H9 (cell line): Measurements from ENCODE around the gene THEM5. TPM values are rescaled to one million over a fixed set of nuclear protein-coding genes. Genes with fewer than 3 reads are reported as not detected.

Experiments used
- DNase-seq: peaks from one replicate; pipeline ENCODE4 v3.0.0-alpha.2; 2017
- H2AFZ ChIP-seq: one replicate; pipeline ENCODE4 v1.6.1; 2013; ENCODE audit warnings: mild to moderate bottlenecking, low read length, control low read depth, moderate library complexity
- H2AK5ac ChIP-seq: 2 replicates; pipeline ENCODE4 v1.6.1; 2013; ENCODE audit warnings: low read length, control low read depth, mixed read lengths; ENCODE audit not compliant: insufficient read length
- H2BK120ac ChIP-seq: one replicate; pipeline ENCODE4 v1.6.1; 2013; ENCODE audit warnings: low read depth, mild to moderate bottlenecking, low read length, control low read depth, inconsistent platforms; ENCODE audit not compliant: poor library complexity, severe bottlenecking
- H2BK12ac ChIP-seq: 2 replicates; pipeline ENCODE4 v1.6.1; 2013; ENCODE audit warnings: low read length, control low read depth, mixed read lengths, low read depth; ENCODE audit not compliant: insufficient read length
- H2BK15ac ChIP-seq: 2 replicates; pipeline ENCODE4 v1.6.1; 2013; ENCODE audit warnings: low read depth, low read length, control low read depth
- H2BK20ac ChIP-seq: one replicate; pipeline ENCODE4 v1.6.1; 2013; ENCODE audit warnings: low read depth, mild to moderate bottlenecking, low read length, control low read depth, inconsistent platforms; ENCODE audit not compliant: poor library complexity, severe bottlenecking
- H2BK5ac ChIP-seq: 2 replicates; pipeline ENCODE4 v1.6.1; 2013; ENCODE audit warnings: low read length, control low read depth, mixed read lengths; ENCODE audit not compliant: insufficient read length
- H3K14ac ChIP-seq: 2 replicates; pipeline ENCODE4 v1.6.1; 2013; ENCODE audit warnings: low read length, control low read depth; ENCODE audit not compliant: insufficient read depth
- H3K18ac ChIP-seq: 2 replicates; pipeline ENCODE4 v1.6.1; 2013; ENCODE audit warnings: low read depth, mild to moderate bottlenecking, mixed read lengths, low read length, control low read depth; ENCODE audit not compliant: insufficient read length
- H3K23ac ChIP-seq: 2 replicates; pipeline ENCODE4 v1.6.1; 2013; ENCODE audit warnings: low read length, control low read depth, mixed read lengths, low read depth; ENCODE audit not compliant: insufficient read length
- H3K23me2 ChIP-seq: 2 replicates; pipeline ENCODE4 v1.6.1; 2013; ENCODE audit warnings: low read depth, mild to moderate bottlenecking, mixed read lengths, low read length, control low read depth; ENCODE audit not compliant: insufficient read length, poor library complexity, severe bottlenecking
- H3K27ac ChIP-seq: 2 replicates; pipeline ENCODE4 v1.5.1; 2013; ENCODE audit warnings: low read length, control low read depth, mixed read lengths, low read depth; ENCODE audit not compliant: insufficient read length
- H3K27me3 ChIP-seq: 2 replicates; pipeline ENCODE4 v1.6.1; 2013; ENCODE audit warnings: low read length, control low read depth, inconsistent platforms; ENCODE audit not compliant: insufficient read depth
- H3K4ac ChIP-seq: 2 replicates; pipeline ENCODE4 v1.6.1; 2013; ENCODE audit warnings: low read depth, mild to moderate bottlenecking, control low read depth, inconsistent platforms, low read length, moderate library complexity
- H3K4me1 ChIP-seq: 2 replicates; pipeline ENCODE4 v1.6.1; 2013; ENCODE audit warnings: low read length, control low read depth, inconsistent platforms; ENCODE audit not compliant: insufficient read depth
- H3K4me2 ChIP-seq: 2 replicates; pipeline ENCODE4 v1.6.1; 2013; ENCODE audit warnings: low read length, control low read depth, mixed read lengths; ENCODE audit not compliant: insufficient read length, insufficient read depth
- H3K56ac ChIP-seq: 2 replicates; pipeline ENCODE4 v1.6.1; 2013; ENCODE audit warnings: low read depth, mild to moderate bottlenecking, mixed read lengths, low read length, control low read depth; ENCODE audit not compliant: insufficient read length
- H3K79me1 ChIP-seq: 2 replicates; pipeline ENCODE4 v1.6.1; 2013; ENCODE audit warnings: low read depth, mild to moderate bottlenecking, moderate library complexity, low read length, control low read depth, inconsistent platforms; ENCODE audit not compliant: insufficient read depth, poor library complexity, severe bottlenecking
- H3K79me2 ChIP-seq: 2 replicates; pipeline ENCODE4 v1.6.1; 2013; ENCODE audit warnings: low read length, control low read depth, inconsistent platforms; ENCODE audit not compliant: insufficient read depth
- H3K9ac ChIP-seq: 2 replicates; pipeline ENCODE4 v1.6.1; 2013; ENCODE audit warnings: low read length, control low read depth, mixed read lengths; ENCODE audit not compliant: insufficient read length; ENCODE audit errors: extremely low read depth
- H3K9me3 ChIP-seq: one replicate; pipeline ENCODE4 v1.6.1; 2013; ENCODE audit warnings: low read depth, low read length, inconsistent platforms; ENCODE audit not compliant: control insufficient read depth
- H3T11ph ChIP-seq: one replicate; pipeline ENCODE4 v1.6.1; 2013; ENCODE audit warnings: mild to moderate bottlenecking, low read length, control low read depth, inconsistent platforms
- H4K20me1 ChIP-seq: one replicate; pipeline ENCODE4 v1.6.1; 2013; ENCODE audit not compliant: control insufficient read depth, insufficient read length, insufficient read depth
- H4K5ac ChIP-seq: 2 replicates; pipeline ENCODE4 v1.6.1; 2013; ENCODE audit warnings: low read depth, mild to moderate bottlenecking, mixed read lengths, low read length, control low read depth; ENCODE audit not compliant: insufficient read length
- H4K8ac ChIP-seq: replicated peaks from 2 replicates; pipeline ENCODE4 v1.6.1; 2013; ENCODE audit warnings: low read length, control low read depth, mixed read lengths, low read depth; ENCODE audit not compliant: insufficient read length
- H4K91ac ChIP-seq: 2 replicates; pipeline ENCODE4 v1.6.1; 2013; ENCODE audit warnings: low read depth, mild to moderate bottlenecking, moderate library complexity, mixed read lengths, low read length, control low read depth; ENCODE audit not compliant: insufficient read length
- H3K27ac Mint-ChIP-seq, 3 experiments: 2 replicates in 2 of 3; 3 replicates in 1 of 3; pipeline ENCODE4 v1.8.0; 2020 to 2021; ENCODE audit warnings: mixed read lengths in 3 of 3, mild to moderate bottlenecking in 1 of 3, moderate library complexity in 1 of 3
- H3K27me3 Mint-ChIP-seq: 2 replicates; pipeline ENCODE4 v1.8.0; 2021; ENCODE audit warnings: low read depth, mild to moderate bottlenecking, moderate library complexity, mixed read lengths
- H3K36me3 Mint-ChIP-seq, 3 experiments: 2 replicates in 2 of 3; 3 replicates in 1 of 3; pipeline ENCODE4 v1.8.0; 2020 to 2021; ENCODE audit warnings: low read depth in 3 of 3, mixed read lengths in 3 of 3; ENCODE audit not compliant: insufficient read depth in 1 of 3
- H3K4me1 Mint-ChIP-seq, 2 experiments: 2 replicates each; pipeline ENCODE4 v1.8.0; 2020; ENCODE audit warnings: mixed read lengths in 2 of 2
- H3K4me3 Mint-ChIP-seq, 2 experiments: 2 replicates in 1 of 2; 3 replicates in 1 of 2; pipeline ENCODE4 v1.8.0; 2020 to 2021; ENCODE audit warnings: mild to moderate bottlenecking in 2 of 2, mixed read lengths in 2 of 2, moderate library complexity in 1 of 2
- H3K9me3 Mint-ChIP-seq, 2 experiments: 2 replicates in 1 of 2; 3 replicates in 1 of 2; pipeline ENCODE4 v1.8.0; 2020; ENCODE audit warnings: mild to moderate bottlenecking in 2 of 2, mixed read lengths in 2 of 2, moderate library complexity in 1 of 2
- WGBS: extraction: QIAGEN DNeasy Blood & Tissue Kit; methylation state at CpG from one replicate; pipeline ENCODE4 v1.1.7; 2013; ENCODE audit warnings: missing lambda C conversion rate, low lambda C conversion rate, mixed read lengths; ENCODE audit not compliant: insufficient read length; ENCODE audit errors: extremely low coverage; 5-methylcytosine and 5-hydroxymethylcytosine counted together
- total RNA-seq: library from RNA; stranded (reverse); gene quantifications from 2 replicates; pipeline ENCODE4 v1.2.1, GENCODE V29; 2021
- TF ChIP-seq, protein P1 (sequence below): fragments of 200-600 bp; sonication (generic); conservative IDR thresholded peaks from 3 replicates; pipeline ENCODE4 v1.8.0; 2021; ENCODE audit warnings: antibody characterized with exemption, mild to moderate bottlenecking

THEM5 gene
- total RNA-seq, 1 experiment from 2014 or later: not detected

DNA sequence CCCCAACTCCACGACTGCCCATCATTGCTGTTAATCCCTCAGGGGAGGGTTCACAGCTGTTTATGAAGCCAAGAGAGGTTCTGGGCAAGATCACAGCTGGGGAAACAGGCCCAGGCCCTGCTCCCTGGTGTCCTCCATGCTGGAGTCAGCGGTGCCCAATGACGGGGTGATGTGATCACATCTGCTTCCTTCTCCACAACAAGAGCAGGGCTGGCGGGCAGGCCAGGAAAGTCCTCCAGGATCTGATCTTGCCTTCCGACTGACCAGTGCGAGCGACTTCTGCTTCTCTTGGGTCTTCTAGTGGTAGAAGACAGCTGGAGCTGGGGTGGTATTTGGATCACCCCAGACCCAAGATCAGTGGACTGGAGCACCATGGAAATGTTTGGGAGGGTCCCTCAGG, 47.3 kb downstream of the THEM5 start:
- H3K56ac ChIP-seq: no peak overlapping the region
- no peak overlapping the region for H2AFZ ChIP-seq
- H3K4me1 ChIP-seq: no peaks in the 10 kb centered on the region; the same call in 1 of the 2 replicates
- H3K79me1 ChIP-seq: no peaks in the 10 kb centered on the region
- no peak overlapping the region for H2BK12ac ChIP-seq
- no peak overlapping the region for H4K8ac ChIP-seq
- no peak overlapping the region for H2BK5ac ChIP-seq
- peaks cover 8% of the 10 kb centered on the region for H3K27me3 Mint-ChIP-seq
- no peak overlapping the region for H4K5ac ChIP-seq
- no peak overlapping the region for H3K4ac ChIP-seq
- no peak overlapping the region for H2AK5ac ChIP-seq
- H3K23ac ChIP-seq: no peak overlapping the region
- no peak overlapping the region for H2BK120ac ChIP-seq
- H3K9me3 Mint-ChIP-seq: no peaks in the 10 kb centered on the region
- no peaks in the 10 kb centered on the region for H3K23me2 ChIP-seq
- no peak overlapping the region for H3K27ac ChIP-seq
- H3K4me1 Mint-ChIP-seq: peaks cover 13 to 17% of the 10 kb centered on the region in 2 experiments
- H3K18ac ChIP-seq: no peak overlapping the region
- no peaks in the 10 kb centered on the region for H3K36me3 Mint-ChIP-seq
- no peak for DNase-seq
- no peak overlapping the region for H2BK20ac ChIP-seq
- no peak overlapping the region for H3K4me2 ChIP-seq
- no peak overlapping the region for H4K91ac ChIP-seq
- no peaks in the 10 kb centered on the region for H3K9me3 ChIP-seq
- no CpG with 5 or more reads among the region's 7 CpGs for WGBS
- H3K9ac ChIP-seq: no peak overlapping the region
- no peak overlapping the region for H3K4me3 Mint-ChIP-seq
- no peak overlapping the region for H2BK15ac ChIP-seq
- 0 out of 2 replicates have a peak, but pooled peaks cover 2% of the 10 kb centered on the region for H3K27me3 ChIP-seq
- TF ChIP-seq, protein P1, sequence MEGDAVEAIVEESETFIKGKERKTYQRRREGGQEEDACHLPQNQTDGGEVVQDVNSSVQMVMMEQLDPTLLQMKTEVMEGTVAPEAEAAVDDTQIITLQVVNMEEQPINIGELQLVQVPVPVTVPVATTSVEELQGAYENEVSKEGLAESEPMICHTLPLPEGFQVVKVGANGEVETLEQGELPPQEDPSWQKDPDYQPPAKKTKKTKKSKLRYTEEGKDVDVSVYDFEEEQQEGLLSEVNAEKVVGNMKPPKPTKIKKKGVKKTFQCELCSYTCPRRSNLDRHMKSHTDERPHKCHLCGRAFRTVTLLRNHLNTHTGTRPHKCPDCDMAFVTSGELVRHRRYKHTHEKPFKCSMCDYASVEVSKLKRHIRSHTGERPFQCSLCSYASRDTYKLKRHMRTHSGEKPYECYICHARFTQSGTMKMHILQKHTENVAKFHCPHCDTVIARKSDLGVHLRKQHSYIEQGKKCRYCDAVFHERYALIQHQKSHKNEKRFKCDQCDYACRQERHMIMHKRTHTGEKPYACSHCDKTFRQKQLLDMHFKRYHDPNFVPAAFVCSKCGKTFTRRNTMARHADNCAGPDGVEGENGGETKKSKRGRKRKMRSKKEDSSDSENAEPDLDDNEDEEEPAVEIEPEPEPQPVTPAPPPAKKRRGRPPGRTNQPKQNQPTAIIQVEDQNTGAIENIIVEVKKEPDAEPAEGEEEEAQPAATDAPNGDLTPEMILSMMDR: no peak
- no peak overlapping the region for H3K14ac ChIP-seq
- H3K79me2 ChIP-seq: no peaks in the 10 kb centered on the region
- no peak overlapping the region for H3T11ph ChIP-seq
- H4K20me1 ChIP-seq: no peaks in the 10 kb centered on the region
- peak overlapping the region in 1 of 3 experiments; percentile 95; a peak in 2 of 7 replicates for H3K27ac Mint-ChIP-seq
